SIG-M5 (cell line): ENCODE results near the gene MAN2A1.

Experiments
- DNase-seq: peaks from one replicate; lab custom pipeline; 2025; lab: John Stamatoyannopoulos, UW

MAN2A1 gene

GRCh38 chr5:109706095-109706494 is 16.4 kb downstream of the MAN2A1 start:
- DNase-seq: no peak

GRCh38 chr5:109707531-109707930 is 17.8 kb downstream of the MAN2A1 start:
- no peak for DNase-seq

- DNase-seq: no peak
Observed at GRCh38 chr5:109708813-109709212, 19.1 kb downstream of the MAN2A1 start.

- no peak for DNase-seq
Observed at GRCh38 chr5:109709225-109709624, 19.5 kb downstream of the MAN2A1 start.

GRCh38 chr5:109711673-109712072 is 21.9 kb downstream of the MAN2A1 start:
- no peak for DNase-seq

- no peak for DNase-seq
Observed at GRCh38 chr5:109713453-109713852, 23.7 kb downstream of the MAN2A1 start.

GRCh38 chr5:109714592-109714991 is 24.9 kb downstream of the MAN2A1 start:
- DNase-seq: no peak

- DNase-seq: no peak
Observed at GRCh38 chr5:109718216-109718615, 28.5 kb downstream of the MAN2A1 start.

- no peak for DNase-seq
Observed at GRCh38 chr5:109718632-109719031, 28.9 kb downstream of the MAN2A1 start.

GRCh38 chr5:109719978-109720377 is 30.3 kb downstream of the MAN2A1 start:
- no peak for DNase-seq

- DNase-seq: no peak
Observed at GRCh38 chr5:109721741-109722140, 32.0 kb downstream of the MAN2A1 start.

GRCh38 chr5:109723606-109724005 is 33.9 kb downstream of the MAN2A1 start:
- DNase-seq: no peak

GRCh38 chr5:109725135-109725534 is 35.4 kb downstream of the MAN2A1 start:
- DNase-seq: no peak

- no peak for DNase-seq
Observed at GRCh38 chr5:109739741-109740728, 50.3 kb downstream of the MAN2A1 start.

GRCh38 chr5:109740966-109741365 is 51.2 kb downstream of the MAN2A1 start:
- DNase-seq: no peak

- DNase-seq: no peak
Observed at GRCh38 chr5:109741390-109741789, 51.7 kb downstream of the MAN2A1 start.

- DNase-seq: no peak
Observed at GRCh38 chr5:109743041-109743531, 53.4 kb downstream of the MAN2A1 start.

- no peak for DNase-seq
Observed at GRCh38 chr5:109743770-109744212, 54.1 kb downstream of the MAN2A1 start.

- no peak for DNase-seq
Observed at GRCh38 chr5:109744261-109744660, 54.5 kb downstream of the MAN2A1 start.

- no peak for DNase-seq
Observed at GRCh38 chr5:109748546-109748945, 58.8 kb downstream of the MAN2A1 start.

- DNase-seq: no peak
Observed at GRCh38 chr5:109750463-109750862, 60.7 kb downstream of the MAN2A1 start.

GRCh38 chr5:109753279-109753678 is 63.6 kb downstream of the MAN2A1 start:
- no peak for DNase-seq

- no peak for DNase-seq
Observed at GRCh38 chr5:109754319-109754718, 64.6 kb downstream of the MAN2A1 start.
